Measurements from ENCODE around the gene INPP4A.

DNA sequence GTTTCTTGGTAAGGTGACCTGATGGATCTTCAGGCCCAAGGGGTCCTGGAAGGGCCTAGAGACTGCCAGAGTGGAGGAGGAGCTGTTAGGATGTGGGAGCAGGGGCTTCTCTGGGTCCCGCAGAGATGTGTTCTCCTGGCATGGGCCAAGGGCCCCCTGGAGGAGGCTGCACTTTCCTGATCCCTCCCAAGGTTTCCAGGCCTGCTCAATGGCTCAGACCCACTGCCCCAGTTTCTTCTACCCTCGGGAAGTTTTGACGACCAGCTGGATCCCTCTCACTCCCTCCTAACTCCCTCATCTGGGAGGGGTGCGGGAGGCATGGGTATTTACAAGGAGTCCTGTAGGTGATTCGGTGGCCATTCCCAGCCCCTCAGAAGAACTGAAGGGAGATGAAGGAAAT is 127.6 kb downstream of the INPP4A start:
- no peak for TF ChIP-seq POLR2A (IDR thresholded peaks at IDR 0.05)
- TF ChIP-seq, protein P1, sequence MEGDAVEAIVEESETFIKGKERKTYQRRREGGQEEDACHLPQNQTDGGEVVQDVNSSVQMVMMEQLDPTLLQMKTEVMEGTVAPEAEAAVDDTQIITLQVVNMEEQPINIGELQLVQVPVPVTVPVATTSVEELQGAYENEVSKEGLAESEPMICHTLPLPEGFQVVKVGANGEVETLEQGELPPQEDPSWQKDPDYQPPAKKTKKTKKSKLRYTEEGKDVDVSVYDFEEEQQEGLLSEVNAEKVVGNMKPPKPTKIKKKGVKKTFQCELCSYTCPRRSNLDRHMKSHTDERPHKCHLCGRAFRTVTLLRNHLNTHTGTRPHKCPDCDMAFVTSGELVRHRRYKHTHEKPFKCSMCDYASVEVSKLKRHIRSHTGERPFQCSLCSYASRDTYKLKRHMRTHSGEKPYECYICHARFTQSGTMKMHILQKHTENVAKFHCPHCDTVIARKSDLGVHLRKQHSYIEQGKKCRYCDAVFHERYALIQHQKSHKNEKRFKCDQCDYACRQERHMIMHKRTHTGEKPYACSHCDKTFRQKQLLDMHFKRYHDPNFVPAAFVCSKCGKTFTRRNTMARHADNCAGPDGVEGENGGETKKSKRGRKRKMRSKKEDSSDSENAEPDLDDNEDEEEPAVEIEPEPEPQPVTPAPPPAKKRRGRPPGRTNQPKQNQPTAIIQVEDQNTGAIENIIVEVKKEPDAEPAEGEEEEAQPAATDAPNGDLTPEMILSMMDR (IDR thresholded peaks at IDR 0.05) = no peak

All from sigmoid colon (tissue), 3 donors.